GM19397 (cell line): ENCODE measurements around the gene SOWAHA.
"Not testable (repeated sequence)": the region's sequence is repeated elsewhere in the genome, so short reads cannot be mapped to it uniquely, and the experiment has no call there.

Source experiments
- ATAC-seq: cut with Tn5 transposase; IDR thresholded peaks from one replicate; pipeline ENCODE4 v1.9.1; 2021; ENCODE audit warnings: mild to moderate bottlenecking, moderate library complexity; ENCODE audit not compliant: unreplicated experiment

Gene SOWAHA

DNA sequence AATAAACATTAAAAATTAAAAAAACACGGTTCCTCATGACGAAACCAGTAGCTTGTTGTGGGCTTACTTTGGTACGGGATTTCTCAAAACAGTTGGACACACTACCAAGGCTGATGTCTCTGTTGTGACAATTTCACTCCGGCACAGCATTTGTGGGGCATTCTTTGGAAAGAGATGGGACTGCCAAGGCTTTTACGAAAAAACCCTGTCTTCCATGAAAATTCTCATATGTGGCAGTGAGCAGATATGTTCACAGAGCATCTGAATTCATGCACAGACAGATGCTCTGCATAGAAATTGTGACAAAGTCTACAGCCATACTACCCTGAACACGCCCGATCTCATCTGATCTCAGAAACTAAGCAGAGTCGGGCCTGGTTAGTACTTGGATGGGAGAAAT is 35.2 kb downstream of the SOWAHA start:
- no peak for ATAC-seq

GRCh38 chr5:132849347-132849746 is 36.2 kb downstream of the SOWAHA start:
- ATAC-seq: no peak

DNA sequence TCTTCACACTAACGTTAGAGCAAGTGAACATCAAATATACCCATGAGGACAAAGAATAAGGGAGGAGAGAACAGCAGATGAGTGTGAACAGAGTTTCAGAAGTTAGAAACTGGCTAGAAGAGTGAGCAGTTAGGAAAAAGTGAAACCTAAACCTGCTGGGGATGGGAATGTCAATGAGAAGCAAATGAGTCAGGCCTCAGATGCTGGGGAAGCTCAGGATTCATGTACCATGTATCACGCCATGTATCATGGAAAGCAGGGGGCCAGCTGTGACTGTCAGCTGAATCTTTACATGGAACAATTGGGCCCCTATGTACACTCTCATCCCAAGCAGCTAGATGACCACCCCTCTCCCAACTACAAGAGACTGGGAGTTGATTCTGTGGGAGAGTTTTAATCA is 37.0 kb downstream of the SOWAHA start:
- no peak for ATAC-seq

- ATAC-seq: no peak
Measured at GRCh38 chr5:132853323-132853722, 40.2 kb downstream of the SOWAHA start.

DNA sequence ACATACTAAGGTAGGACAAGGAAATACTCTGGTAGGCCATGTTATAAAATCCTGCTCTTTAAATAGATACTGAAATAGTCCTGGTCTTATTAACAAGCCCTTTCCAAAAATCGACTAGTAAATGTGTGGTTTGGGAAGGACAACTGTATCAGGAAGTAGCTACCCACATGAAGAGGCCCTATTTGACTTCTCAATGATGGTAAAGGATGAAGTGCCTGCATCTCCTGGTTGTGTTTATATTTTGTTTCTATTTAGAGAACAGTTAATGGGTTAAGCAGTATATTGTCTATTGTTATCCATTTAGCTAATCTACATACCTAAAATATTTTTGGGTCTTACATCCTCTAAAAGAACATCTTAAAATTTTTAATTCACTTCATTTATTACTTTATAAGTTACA is 40.7 kb downstream of the SOWAHA start:
- ATAC-seq: no peak

DNA sequence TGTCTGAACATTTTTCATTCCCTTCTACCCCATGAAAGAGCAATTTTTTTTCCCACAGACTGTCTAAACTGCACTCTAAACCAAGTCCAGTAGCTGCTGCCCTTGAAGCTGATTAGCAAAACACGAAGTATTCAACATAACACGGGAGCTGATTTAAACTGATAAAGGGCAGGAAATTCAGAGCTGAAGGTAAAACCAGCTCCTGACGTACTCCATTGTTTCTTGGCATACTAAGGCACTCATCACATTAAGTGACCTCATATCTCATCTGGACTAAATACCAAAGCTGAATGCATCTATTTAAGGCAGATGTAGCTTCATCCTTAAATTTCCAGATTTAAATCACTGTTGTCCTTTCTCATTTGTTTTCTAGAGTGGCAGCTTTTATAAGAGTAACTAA is 41.2 kb downstream of the SOWAHA start:
- no peak for ATAC-seq

- not testable (repeated sequence) for ATAC-seq
Measured at GRCh38 chr5:132854992-132855391, 41.9 kb downstream of the SOWAHA start.

- no peak for ATAC-seq
Measured at GRCh38 chr5:132856011-132856410, 42.9 kb downstream of the SOWAHA start.

- no peak for ATAC-seq
Measured at GRCh38 chr5:132859889-132860437, 46.9 kb downstream of the SOWAHA start.

GRCh38 chr5:132860742-132861141 is 47.6 kb downstream of the SOWAHA start:
- ATAC-seq: no peak

DNA sequence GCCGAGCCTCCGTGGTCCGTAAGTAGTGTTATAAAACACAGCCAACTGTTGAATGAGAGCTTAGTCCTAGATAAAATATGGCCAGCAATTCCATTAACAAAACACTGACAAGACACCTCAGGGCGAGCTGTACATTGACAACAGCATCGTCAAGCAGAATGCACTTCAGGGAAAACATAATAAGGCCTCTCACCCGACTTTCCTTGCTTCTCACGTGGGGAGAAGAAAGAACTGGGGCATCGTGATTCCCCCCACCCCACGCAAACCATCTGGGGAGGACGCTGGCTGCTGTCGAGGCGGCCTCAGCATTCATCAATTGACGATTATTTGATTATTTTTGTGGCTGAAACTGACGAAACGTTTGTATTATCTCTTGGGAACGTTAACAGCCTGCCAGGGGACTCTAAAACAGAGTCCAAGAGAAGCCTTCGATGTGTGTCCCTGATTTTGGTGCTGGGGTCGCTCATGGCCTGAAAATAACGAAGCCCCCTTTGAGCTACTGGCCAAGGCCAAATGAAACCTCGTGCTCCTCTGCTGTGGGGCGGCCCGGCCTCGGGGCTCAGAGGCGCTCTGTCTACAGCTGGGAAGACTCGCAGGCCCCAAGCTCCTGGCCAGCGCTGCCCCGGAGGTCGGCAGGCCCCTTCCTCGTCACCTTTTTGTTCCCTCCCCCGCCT is 52.7 kb downstream of the SOWAHA start:
- ATAC-seq: peak; percentile 12
